ENCODE results near the gene UNC13A.

Gene UNC13A

DNA sequence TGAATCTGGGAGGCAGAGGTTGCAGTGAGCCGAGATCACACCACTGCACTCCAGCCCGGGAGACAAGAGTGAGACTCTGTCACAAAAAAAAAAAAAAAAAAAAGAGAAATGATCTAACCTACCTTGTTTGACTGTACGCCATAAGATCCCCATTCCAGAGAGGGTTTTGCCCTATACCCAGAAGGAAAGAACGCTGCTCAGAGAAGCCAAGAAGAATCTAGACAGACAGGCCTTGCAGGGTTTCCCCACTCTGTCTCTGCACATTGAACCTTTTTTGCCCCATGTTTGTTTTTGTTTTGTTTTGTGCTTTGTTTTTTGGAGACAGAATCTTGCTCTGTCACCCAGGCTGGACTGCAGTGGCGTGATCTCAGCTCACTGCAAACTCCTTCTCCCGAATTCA lies 23.7 kb upstream of the UNC13A start:
- no peak for DNase-seq (ENCODE audit: low read depth in 1 of 2, low spot score in 1 of 2)

DNA sequence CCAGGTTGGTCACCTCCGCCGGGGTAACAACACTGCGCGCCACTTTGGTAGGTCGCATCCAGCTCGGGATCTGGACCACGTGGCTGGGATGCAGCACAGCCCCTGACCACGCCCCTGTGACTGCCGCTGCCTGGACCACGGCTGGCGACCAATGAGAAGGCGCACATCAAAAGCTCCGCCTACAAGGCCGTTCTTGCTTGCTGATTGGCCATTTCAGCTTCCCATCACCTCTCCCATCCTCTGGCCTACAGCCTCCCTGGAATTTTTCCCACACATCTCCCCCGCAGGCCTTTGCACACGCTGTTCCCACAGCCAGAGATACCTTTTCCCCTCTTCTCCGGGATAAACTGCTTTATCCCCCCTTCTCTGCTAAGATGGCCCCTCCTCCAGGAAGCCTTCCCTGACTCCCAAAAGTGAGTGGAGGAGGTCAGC lies 18.6 kb upstream of the UNC13A start:
- no peak for DNase-seq (ENCODE audit: low read depth in 1 of 2, low spot score in 1 of 2)

DNA sequence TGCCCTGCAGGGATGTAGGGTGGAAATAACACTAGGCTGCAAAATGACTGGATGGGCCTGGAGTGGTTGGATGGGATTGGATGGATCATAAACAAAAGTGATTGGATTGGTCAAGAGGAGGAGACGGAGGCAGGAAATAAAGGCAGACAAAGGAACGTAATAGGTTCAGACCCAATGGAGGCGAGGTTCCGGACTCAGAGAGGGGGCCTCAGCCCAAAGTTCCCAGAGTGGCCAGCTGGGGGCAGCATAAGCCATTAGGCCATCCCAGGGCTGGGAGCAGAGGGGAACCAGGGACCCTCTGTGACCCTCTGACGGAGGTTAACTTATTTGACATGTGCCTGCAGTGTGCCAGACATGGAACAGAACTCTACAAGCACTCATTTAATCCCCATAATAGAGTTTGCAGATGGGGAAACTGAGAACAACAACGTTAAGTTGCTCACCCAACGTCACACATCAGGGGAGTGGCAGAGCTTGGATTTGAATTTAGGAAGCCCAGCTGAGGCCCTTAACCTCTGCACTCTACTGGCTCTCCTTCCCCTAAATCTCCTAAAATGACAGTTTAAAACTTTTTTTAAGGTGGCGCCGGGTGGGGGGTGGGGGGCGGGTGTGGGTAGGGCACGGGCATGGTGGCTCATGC lies 15.8 kb upstream of the UNC13A start:
- peak; percentile 40 to 69 for DNase-seq (ENCODE audit: low read depth in 1 of 2, low spot score in 1 of 2)

GRCh38 chr19:17695198-17695597 lies 7.0 kb upstream of the UNC13A start:
- no peak for DNase-seq (ENCODE audit: low read depth in 1 of 2, low spot score in 1 of 2)

- DNase-seq (ENCODE audit: low read depth in 1 of 2, low spot score in 1 of 2) = no peak
Observed at GRCh38 chr19:17692566-17692965, 4.4 kb upstream of the UNC13A start.

- no peak for DNase-seq (ENCODE audit: low read depth in 1 of 2, low spot score in 1 of 2)
Observed at GRCh38 chr19:17688853-17689595, 870 bp upstream of the UNC13A start.

DNA sequence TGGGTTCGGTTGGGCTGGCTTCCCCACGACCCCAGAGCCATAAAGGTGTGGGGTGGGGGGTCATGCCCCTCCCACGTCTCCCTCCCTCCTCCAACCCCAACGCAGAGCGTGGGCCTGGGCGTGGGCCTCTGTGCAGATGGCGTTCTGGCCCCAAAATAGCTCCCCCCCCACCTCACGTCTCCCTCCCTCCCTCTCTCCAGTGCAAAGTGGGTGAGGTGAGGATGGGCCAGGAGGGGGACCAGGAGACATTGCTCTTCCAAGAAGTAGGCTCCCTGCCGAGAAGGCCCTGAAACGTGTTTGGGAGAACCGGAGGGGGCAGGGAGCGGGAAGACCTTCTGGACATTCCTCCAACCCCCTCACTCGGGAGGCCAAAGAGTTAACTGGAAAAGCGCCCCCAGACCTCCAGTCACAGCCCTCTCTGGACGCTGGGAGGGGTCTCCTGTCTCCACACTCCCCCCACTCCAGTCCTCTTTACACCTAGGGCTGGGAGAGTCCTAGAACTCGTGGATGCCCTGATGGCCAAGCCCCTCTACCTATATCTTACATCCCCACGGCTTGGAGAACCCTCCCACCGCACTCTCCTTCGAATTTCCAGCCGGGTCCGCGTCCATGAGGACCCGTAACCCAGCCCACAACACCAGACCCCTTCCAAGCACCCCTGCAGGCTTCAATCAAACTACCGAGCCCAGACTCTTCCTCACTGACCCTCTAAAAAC lies 855 bp downstream of the UNC13A start:
- DNase-seq (ENCODE audit: low read depth in 1 of 2, low spot score in 1 of 2) = no peak

- DNase-seq (ENCODE audit: low read depth in 1 of 2, low spot score in 1 of 2) = no peak
Observed at GRCh38 chr19:17686592-17687024, 1.5 kb downstream of the UNC13A start.

GRCh38 chr19:17686023-17686521 lies 2.1 kb downstream of the UNC13A start:
- no peak for DNase-seq (ENCODE audit: low read depth in 1 of 2, low spot score in 1 of 2)

GRCh38 chr19:17685451-17686022 lies 2.6 kb downstream of the UNC13A start:
- no peak for DNase-seq (ENCODE audit: low read depth in 1 of 2, low spot score in 1 of 2)

- no peak for DNase-seq (ENCODE audit: low read depth in 1 of 2, low spot score in 1 of 2)
Observed at GRCh38 chr19:17684256-17684655, 3.9 kb downstream of the UNC13A start.

DNA sequence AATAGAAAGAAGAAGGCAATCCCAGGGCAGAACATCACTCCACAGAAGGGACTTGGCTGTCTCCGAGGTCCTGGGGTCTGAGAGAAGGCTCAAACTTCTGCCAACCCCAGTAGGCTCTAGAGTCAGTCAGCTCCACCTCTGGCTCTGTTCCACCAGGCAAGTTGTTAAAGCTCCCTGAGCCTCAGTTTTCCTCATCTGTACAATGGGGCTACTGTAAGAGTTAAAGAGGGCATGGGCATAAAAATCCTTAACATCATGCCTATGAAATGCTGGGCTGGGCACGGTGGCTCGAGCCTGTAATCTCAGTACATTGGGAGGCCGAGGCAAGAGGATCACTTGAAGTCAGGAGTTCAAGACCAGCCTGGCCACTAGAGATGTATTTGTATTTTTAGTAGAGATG lies 5.1 kb downstream of the UNC13A start:
- no peak for DNase-seq (ENCODE audit: low read depth in 1 of 2, low spot score in 1 of 2)

GRCh38 chr19:17682273-17682672 lies 5.9 kb downstream of the UNC13A start:
- no peak for DNase-seq (ENCODE audit: low read depth in 1 of 2, low spot score in 1 of 2)

GRCh38 chr19:17681505-17682125 lies 6.5 kb downstream of the UNC13A start:
- DNase-seq (ENCODE audit: low read depth in 1 of 2, low spot score in 1 of 2) = peak in 1 of 2 donors; percentile 21

DNA sequence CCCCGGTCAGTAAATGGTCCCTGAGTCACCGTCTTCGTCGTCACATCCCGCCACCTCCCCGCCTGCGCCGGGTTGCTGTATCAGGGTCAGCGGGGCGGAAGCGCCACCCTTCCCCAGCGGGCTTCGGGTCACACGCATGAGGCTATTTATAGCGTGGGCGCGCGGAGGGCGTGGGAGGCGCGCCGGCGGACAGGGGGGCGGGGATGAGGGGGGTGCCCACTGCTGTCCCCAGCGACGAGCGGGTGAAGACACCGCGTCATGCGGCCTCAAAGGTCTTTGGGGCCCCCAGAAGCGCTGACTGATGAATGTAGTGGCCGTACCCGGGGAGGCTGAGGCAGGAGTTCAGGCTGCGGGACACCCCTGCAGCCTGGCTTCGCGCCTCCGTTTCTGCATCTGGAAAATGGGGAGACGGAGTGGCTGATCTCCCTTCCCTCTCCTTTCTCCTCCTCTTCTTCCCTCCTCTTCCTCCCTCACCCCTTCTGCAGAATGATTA lies 7.9 kb downstream of the UNC13A start:
- DNase-seq (ENCODE audit: low read depth in 1 of 2, low spot score in 1 of 2) = no peak

DNA sequence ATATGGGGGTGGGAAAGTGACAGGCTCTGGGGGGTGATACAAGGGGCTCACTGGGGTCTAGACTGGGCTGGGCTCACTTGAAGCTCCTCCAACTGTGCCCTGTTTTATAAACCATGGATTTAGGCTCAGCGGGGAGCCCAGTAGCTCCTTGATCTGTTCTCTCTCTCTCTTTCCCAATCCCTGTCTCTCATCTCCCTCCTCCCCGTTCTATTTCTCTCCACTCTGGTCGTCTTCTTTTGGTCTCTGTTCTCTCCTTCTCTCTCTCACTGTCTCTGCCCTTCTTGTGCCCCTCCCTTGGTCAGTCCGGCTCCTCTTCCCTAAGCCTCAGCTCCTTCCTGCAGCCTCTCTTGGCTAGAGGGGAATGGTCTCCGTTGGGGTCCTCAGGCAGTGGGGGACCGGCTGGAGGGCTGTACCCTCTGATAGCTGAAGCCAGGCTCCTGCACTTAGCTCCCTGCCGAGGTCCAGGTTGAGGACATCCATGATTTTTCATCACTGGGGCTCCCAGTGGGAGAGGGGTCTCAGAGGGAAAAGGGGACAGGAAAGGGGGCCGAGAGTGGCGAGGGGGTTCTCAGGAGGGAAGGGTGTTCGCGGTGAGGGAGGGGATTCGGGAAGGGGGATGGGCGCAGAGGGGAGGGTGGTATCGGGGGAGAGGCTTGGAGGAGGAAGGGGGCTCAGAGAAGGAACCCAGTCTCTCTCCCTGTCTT lies 8.5 kb downstream of the UNC13A start:
- DNase-seq (ENCODE audit: low read depth in 1 of 2, low spot score in 1 of 2) = no peak

GRCh38 chr19:17678836-17679235 lies 9.3 kb downstream of the UNC13A start:
- DNase-seq (ENCODE audit: low read depth in 1 of 2, low spot score in 1 of 2) = no peak

DNA sequence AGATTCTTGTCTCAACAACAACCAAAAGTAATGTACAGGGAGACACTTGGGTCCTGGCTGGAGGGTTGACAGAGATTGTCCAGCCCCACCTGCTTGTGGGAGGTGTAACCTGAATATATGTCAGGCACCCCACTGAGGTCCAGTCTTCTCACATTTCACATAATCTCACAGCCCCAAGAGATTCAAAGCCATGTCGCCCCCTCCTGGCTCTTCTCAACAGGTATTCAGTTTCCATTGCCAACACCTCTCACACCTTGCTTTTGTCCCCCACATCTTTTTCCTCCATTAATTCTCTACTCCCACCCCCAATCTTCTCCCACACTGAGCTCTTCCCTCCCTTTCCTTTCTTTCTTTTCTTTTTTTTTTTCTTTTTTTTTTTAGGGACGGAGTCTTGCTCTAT lies 11.2 kb downstream of the UNC13A start:
- DNase-seq (ENCODE audit: low read depth in 1 of 2, low spot score in 1 of 2) = no peak

- DNase-seq (ENCODE audit: low read depth in 1 of 2, low spot score in 1 of 2) = no peak
Observed at GRCh38 chr19:17676295-17676694, 11.9 kb downstream of the UNC13A start.

All from stimulated activated CD4-positive, alpha-beta T cell treated with anti-CD3 and anti-CD28 coated beads, Interleukin-15, amount 100 ng/mL, for 1 hour (primary cell).